HG02642 (cell line): ENCODE measurements around the gene TMEM213.

Experiments used
- ATAC-seq: cut with Tn5 transposase; IDR thresholded peaks from one replicate; pipeline ENCODE4 v1.9.1; 2021; ENCODE audit warnings: mild to moderate bottlenecking; ENCODE audit not compliant: unreplicated experiment, poor library complexity

TMEM213 gene

DNA sequence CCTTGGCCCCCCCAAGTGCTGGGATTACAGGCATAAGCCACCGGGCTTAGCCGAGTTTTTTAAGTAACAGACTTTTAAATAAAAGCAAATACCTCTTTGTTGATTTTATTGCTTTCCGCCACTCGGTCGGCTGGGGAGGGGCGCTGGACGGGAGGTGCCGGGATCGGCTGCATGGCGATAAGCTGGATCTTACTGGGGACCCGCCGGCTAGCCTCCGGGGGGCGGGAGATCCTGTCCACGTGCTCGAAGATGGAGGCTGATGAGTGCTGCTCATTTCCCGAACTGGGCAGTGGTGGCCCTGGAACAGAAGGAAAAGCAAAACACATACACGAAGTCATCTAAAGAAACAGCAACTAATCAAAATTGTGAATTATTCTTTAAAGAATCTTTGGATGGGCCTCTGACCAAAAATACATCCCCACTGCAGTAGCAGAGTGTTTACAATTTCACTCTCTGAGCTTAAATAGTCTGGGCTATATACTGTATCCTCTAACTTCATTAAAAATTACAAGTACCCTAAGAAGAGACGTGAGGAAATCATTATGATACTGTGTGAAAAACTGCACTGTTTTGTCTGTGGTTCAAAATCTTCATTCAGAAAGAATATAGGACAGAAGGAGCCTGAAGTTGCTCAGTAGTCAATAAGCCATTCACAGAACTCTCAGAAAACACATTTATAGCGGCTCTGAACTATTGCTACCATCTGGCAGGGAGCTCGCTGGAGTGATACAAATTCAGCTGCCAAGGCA lies 73.4 kb downstream of the TMEM213 start:
- ATAC-seq, result no peak

DNA sequence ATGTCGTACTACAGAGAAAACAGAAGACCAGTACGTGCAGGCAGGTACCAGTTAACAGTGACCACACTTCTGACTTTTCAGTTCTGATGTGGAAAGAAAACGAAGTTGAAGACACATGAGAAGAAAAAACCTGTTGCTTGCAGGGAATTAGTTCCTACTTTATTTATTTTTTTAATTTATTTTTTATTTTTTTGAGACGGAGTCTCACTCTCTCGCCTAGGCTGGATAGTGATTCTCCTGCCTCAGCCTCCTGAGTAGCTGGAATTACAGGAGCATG lies 74.0 kb downstream of the TMEM213 start:
- no peak for ATAC-seq

DNA sequence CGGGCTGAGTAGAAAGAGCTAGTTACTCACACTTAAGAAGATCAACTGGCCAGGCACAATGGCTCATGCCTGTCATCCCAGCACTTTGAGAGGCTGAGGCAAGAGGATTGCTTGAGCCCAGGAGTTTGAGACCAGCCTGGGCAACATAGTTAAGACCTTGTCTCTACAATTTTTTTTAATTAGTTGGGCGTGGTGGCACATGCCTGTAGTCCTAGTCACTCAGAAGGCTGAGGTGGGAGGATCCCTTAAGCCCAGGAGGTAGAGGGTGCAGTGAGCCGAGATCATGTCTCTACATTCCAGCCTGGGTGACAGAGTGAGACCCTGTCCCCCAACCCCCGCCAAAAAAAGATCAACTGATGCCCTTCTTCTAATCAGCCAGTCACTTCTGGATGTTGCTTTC lies 74.8 kb downstream of the TMEM213 start:
- no peak for ATAC-seq

DNA sequence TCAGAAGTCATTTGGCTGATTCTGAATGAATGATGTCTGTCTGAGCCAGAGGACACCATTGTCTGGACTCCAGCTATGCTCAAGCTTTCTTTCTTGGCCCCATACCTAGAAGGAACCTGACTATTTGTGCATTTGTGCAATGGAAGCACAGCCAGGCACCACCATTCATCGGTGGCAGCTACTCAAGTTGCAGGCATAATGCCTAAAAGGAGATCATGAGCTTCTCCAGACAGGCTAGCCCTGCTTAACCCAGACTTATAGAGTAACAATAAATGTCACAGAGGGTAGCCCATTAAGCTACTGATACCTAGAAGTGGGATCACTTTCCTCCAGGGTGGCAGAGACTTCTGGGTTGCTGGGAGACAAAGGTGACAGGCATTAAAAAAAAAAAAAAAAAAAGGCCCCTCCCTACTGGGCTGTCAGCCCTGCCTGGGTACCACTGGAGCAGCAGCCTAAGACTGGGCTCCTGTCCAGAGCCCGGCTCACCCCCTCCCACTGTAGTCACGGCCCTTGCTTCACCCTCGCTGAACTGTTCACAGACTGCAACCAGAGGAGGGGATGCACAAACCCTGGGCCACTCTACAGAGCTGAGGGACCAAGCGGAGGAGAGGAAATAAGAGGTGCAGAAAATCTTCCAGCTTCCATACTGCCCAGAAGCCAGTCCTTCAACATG lies 75.6 kb downstream of the TMEM213 start:
- no peak for ATAC-seq

DNA sequence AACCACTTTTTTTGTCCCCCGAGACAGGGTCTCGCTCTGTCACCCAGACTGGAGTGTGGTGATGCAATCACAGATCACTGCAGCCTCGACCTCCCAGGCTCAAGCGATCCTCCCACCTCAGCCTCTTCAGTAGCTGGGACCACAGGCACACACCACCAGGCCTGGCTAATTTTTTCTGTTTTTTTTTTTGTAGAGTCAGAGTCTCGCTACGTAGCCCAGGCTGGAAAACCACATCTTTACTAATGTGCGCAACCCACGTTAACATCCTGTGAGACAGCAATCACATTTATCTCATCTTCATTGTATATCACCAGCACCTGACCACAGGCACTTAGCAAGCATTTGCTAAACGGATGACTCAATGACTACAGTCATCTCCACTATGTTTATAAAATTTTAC lies 78.0 kb downstream of the TMEM213 start:
- no peak for ATAC-seq

DNA sequence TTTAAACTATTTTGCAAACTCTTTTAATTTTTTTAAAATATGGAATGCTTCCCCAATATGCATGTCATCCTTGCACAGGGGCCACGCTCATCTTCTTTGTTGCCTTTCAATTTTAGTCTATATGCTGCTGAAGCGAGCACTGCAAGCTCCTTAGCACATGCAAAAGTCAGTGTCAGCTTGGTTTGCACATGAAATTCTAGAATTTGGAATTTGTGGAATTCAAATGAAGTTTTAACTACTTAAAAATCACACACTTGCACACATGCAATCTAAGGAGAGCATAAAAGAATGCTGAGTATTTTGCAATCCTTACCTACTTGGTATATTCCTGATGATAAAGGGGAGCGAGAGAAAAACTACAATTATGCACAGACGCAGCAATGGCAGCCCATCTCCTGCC lies 78.5 kb downstream of the TMEM213 start:
- no peak for ATAC-seq

DNA sequence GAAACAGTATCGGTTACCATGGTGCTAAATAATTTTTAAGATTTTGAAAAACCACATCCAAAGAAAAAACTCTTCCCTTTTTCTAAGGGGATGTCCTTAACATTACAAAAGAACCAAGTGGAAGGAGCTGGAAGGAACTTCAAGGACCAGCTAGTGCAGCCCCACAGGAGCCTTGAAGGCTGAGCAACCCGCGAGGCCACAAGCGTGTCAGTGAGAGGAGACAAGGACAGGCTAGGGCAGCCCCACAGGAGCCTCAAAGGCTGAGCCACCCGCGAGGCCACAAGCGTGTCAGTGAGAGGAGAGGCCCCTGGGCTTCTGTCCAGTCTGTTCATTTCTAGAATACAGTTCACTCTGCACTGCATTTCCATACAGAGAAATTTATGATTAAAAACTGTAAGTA lies 80.3 kb downstream of the TMEM213 start:
- no peak for ATAC-seq

DNA sequence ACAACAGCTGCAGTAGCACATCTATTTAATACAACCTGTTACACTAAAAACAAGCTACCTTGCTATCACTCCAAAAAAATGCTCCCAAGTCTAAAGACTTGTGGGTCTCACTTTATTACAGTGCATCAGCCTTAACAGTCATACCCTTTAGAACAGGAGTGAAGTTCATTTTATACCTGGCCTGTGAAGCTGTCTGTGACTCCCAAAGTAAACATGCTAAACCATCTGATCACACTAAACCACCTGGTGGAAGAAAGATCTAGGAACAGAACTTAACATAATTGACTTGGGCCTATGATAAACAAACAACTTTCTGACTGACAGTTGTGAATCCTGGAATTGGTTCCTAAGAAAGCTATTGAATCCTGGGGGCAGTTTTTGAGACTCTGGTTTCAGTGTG lies 81.1 kb downstream of the TMEM213 start:
- no peak for ATAC-seq

DNA sequence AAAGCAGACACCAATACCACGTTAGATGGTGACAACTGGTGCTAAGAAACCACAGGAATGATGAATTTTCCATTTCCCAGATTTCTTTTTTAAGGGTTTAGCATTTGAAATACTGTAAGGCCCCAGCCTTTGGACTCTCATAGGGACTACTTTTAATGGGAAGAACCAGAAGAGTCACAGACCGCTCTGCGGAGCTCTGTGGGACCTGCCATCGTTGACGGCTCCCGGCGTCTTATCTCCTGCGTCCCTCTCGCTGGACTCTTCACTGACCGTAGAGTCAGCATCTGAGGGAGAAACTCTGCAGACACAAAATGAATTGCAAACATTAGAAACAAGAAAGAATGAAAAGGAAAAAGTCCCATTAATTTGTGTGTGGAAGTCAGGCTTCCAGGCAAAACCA lies 81.6 kb downstream of the TMEM213 start:
- no peak for ATAC-seq

DNA sequence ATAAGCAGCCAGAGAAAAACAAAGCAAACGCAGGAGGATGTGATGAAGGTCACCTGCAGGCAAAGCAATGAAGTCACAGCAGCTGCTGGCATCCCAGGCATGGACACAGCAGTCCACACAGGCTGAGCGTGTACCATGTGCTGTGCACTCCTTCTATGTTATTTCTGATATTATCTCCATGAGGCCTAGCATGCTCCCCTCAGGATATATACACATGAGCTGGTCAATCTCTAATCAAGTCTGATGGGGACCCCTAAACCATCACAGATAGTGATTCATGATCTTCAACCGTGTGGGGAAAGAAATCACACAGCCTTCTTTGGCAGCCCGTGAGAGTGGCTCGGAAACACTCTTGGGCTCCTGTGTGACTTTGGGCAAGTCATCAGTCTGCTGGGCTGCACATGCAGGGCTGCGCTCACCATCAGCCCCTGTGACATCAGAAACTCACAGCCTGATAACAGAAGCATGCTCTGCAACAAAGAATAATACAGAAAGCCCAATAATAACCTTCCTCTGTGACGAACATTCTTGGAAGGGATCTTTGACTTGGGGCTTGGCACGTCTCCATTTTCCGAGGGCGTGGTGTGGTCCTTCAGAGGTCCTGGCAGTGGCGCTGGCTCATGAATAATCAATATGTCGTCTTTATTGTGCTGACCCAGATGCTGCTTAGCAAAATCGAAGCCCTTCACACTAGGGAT lies 83.2 kb downstream of the TMEM213 start:
- ATAC-seq, result no peak

DNA sequence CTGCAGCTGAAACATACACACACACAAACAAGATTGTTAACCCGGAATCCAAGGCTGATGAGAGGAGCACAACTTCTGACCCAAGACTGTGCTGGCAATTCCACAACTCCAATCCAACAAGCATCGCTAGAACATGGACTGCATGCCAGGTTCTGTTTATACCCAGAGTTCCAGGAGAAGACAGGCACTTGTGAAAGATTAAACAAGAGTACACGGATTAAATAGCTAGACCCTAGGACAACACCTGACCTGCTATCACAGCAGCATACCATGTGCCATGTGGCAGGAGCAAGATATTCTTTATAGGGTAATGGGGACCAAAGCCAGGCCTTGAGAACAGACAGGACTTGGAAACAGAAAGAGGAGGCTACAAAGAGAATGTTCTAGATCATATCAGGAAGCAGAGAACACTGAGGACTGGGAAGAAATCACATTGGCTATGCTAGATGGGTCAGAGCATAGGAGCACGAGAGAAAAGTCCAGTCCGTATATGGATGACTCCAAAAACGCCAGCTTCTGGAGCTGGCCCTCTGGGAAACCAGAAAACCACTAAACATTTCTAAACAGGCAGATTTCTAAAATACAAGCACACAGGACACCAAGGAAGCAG lies 83.9 kb downstream of the TMEM213 start:
- no peak for ATAC-seq

DNA sequence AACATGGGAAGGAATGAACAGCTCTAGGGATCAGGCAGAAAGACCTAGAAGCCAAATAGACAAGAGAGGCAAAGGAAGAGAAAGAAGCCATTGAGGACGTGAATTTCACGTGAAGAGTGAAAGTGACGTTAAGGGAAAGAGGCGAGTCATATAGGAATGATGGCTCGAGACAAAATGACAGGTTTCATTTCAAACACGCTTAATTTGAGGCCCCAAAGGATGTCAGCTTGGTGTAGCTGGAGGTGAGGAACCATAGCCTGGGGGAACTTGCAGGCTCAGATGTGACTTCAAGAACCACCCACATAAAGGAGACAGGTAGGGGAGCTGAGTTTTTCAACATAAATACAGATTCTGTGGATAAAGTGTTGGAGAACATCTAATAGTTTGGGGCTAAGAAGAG lies 84.5 kb downstream of the TMEM213 start:
- ATAC-seq, result no peak

DNA sequence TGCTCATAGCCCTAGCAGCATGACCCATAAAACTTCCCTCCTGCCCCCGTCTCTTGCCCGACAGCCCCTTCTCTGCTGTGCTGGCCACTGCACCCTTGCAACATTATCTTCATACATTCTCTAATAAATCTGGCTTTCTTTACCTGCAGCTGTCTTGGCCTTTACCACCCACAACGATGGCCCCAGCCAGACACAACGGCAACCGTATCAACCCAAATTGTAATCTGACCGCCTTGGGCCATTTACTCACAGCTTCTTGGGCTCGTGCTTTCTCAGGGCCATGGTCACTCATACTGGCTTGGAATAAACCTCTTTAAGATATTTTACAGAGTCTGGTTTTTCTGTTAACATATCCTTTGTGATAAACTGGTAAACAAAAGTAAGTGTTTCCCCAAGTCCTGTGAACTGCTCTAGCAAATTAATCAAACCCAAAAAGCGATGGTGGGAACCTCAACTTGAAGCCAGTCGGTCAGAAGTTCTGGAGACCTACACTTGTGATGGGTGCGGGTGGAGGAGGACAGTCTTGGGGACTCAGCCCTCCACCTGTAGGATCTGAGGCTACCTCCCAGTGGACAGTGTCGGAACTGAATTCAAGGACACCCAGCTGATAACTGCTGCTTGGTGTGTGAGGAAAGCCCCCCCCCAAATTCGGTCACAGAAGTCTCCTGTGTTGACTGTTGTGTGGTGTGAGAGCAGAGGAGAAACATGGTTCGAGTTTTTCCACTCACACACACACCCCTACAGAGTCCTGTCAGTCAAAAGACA lies 87.8 kb downstream of the TMEM213 start:
- no peak for ATAC-seq

DNA sequence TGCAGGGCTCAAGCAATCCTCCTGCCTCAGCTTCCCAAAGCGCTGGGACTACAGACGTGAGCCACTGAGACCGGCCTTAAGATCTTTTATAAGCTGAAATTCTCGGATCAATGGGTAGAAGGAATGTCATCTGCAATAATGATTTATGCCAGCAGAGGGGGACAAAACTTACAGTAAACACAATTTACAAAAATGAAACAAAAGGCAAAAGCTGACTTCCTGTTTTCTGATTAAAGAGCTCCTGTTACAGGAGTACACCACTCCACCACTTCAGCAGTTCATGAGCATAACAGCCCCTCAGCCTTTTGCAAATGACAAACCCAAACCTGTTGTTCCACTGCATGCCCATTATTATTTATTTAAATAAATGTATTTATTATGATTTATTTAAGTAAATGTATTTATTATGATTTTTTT lies 88.7 kb downstream of the TMEM213 start:
- ATAC-seq, result peak; percentile 81

DNA sequence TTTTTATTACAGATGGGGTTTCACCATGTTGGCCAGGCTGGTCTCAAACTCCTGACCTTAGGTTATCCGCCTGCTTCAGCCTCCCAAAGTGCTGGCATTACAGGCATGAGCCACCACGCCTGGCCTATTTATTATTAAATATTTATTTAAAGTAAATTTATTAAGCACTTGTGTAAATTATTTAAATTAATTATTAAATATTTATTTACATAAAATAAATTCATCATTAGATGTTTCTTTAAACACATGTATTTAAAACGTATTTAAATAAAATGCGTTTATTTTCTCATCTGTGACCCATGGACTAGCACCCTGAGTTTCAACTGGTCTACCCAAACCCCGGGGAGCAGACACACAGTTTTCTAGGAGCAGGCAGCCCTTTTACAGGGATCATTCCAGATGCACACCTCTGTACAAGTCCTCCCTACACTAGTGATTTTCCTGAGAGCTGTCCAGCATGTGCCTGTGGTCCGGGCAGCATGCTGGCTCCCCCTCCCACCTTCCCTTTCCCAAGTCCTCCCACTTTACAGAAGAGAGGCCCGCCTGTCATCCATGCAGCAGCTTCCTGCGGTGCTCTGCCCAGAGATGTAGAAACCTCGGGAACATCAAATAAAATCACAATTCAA lies 89.4 kb downstream of the TMEM213 start:
- no peak for ATAC-seq
